Measurements from ENCODE around the gene CCDC148. TPM values are rescaled to one million over a fixed set of nuclear protein-coding genes. Genes with fewer than 3 reads are reported as not detected.

CCDC148 gene
- total and polyA plus RNA-seq, 2 experiments from 2014 or later: 0.39 to 2.1 TPM

- no peaks in the 10 kb centered on the region for H3K9me3 ChIP-seq (ENCODE audit: low read depth)
- peak; percentile 33 for TF ChIP-seq CTCF (IDR thresholded peaks at IDR 0.05; ENCODE audit: low read depth, low read length)
- H3K27me3 ChIP-seq: no peaks in the 10 kb centered on the region
- peaks cover 32% of the 10 kb centered on the region for H3K4me1 ChIP-seq (ENCODE audit: low read depth)
- H3K4me3 ChIP-seq: no peak overlapping the region
- H3K36me3 ChIP-seq: no peaks in the 10 kb centered on the region
- no peak overlapping the region for H3K27ac ChIP-seq
- DNase-seq (ENCODE audit: low read depth in 1 of 2, low spot score in 1 of 2): peak; percentile 23 to 30
Measured at GRCh38 chr2:158460632-158461297, 4.2 kb upstream of the CCDC148 start.

DNA sequence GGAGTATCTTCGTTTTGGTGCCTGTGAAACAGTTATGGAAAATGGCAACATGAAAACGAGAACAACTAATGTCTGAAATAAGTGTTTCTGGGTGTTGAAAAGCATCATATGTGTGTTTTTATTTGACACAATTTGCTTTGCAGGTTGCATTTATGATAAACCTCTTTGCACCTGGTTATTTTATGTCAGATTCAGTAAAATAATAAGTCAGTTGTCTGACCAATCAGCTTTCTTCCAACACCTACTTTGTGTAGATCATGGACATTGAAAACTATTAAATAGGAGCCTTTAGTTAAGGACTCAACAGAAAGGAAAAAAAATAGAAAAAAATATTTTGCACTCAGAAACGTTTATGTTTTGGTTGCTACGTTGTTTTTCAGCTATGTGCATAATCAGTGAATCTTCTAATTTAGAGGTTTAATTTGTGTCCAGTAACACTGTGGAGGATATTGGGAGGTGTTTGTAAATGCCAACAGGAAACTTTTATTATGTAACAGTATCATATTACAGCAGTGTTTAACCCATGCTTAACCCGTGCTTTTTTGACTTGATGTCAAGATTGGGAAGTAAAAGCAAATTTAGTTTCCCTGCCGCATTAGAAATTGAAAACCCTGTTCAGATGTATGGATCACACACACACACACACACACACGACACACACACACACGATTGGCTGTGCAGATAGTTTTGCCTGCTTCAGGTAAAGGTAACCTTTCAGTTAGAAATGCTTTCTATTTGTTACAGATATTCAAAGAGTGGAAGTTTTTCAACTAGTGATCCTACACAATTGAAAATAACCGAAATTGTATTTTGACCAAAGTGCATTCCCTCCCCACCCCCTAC is 2.8 kb upstream of the CCDC148 start:
- H3K9me3 ChIP-seq (ENCODE audit: low read depth): no peaks in the 10 kb centered on the region
- no peak overlapping the region for H3K27ac ChIP-seq
- TF ChIP-seq CTCF (IDR thresholded peaks at IDR 0.05; ENCODE audit: low read depth, low read length): no peak
- no peaks in the 10 kb centered on the region for H3K27me3 ChIP-seq
- no peak overlapping the region for H3K4me3 ChIP-seq
- peaks cover 32% of the 10 kb centered on the region for H3K4me1 ChIP-seq (ENCODE audit: low read depth)
- no peaks in the 10 kb centered on the region for H3K36me3 ChIP-seq
- peak in 1 of 2 donors; percentile 3 for DNase-seq (ENCODE audit: low read depth in 1 of 2, low spot score in 1 of 2)

GRCh38 chr2:158458617-158458920 is 2.0 kb upstream of the CCDC148 start:
- H3K27ac ChIP-seq: peak overlapping the region; percentile 96
- TF ChIP-seq CTCF (IDR thresholded peaks at IDR 0.05; ENCODE audit: low read depth, low read length): no peak

DNA sequence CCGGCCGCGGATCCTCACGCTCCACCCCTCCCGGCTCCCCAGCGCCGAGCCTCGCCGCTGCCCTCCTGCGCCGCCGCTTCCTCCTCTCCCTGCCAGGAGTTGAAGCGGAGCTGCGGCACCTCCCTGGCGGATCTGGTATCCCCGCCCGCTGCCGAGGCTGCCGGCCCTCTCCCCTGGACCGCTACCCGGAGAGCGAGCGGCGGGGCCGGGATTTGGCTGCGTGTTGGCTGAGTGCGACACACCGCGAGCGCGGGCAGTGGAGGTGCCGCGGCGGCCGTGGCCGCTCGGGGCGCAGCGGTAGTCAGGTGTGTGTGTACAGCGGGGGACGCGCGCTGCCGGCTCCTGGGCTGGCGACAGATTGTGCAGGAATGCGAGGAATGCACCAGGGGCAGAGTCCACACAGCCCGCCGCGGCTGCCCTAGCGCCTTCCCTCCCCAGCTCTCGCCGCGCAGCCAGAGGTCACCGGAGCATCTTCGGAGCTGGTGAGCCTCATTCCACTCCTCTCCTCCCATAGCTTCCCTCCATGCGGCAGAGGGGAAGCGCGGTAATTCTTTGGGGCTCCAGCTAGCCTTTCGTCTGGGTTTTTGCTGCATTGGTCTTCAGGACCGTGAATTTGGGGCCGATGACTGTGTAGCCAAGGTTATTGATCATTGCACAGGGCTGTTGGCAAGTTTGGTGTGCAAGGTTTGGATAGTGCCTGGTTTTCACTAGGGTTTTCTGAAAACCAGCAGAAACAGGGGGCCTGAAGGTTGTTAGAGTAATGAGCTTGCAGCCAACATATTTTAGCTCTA is 1.5 kb upstream of the CCDC148 start:
- H3K4me1 ChIP-seq (ENCODE audit: low read depth): peaks cover 23% of the 10 kb centered on the region
- peak; percentile 65 to 93 for DNase-seq (ENCODE audit: low read depth in 1 of 2, low spot score in 1 of 2)
- TF ChIP-seq CTCF (IDR thresholded peaks at IDR 0.05; ENCODE audit: low read depth, low read length): peak; percentile 28
- H3K4me3 ChIP-seq: peak overlapping the region; percentile 83
- H3K27me3 ChIP-seq: no peaks in the 10 kb centered on the region
- H3K27ac ChIP-seq: peak overlapping the region; percentile 96
- H3K9me3 ChIP-seq (ENCODE audit: low read depth): no peaks in the 10 kb centered on the region
- no peaks in the 10 kb centered on the region for H3K36me3 ChIP-seq

More at GRCh38 chr2:158458617-158458920, 2.0 kb upstream of the CCDC148 start:
- Histone ChIP-seq H3K4me1 (ENCODE audit: low read depth) (peaks cover 27% of the 10 kb centered on the region), H3K9me3 (ENCODE audit: low read depth) (no peaks in the 10 kb centered on the region), H3K36me3 (no peaks in the 10 kb centered on the region), H3K4me3 (peak overlapping the region; percentile 83), H3K27me3 (no peaks in the 10 kb centered on the region)
- DNase-seq (ENCODE audit: low read depth in 1 of 2, low spot score in 1 of 2): peak in 1 of 2 donors; percentile 6

GRCh38 chr2:158457092-158457825 is 706 bp upstream of the CCDC148 start:
- Histone ChIP-seq H3K4me3 (peak overlapping the region; percentile 83), H3K36me3 (no peaks in the 10 kb centered on the region), H3K27me3 (no peaks in the 10 kb centered on the region), H3K9me3 (ENCODE audit: low read depth) (no peaks in the 10 kb centered on the region), H3K27ac (peak overlapping the region; percentile 96), H3K4me1 (ENCODE audit: low read depth) (peaks cover 23% of the 10 kb centered on the region)
- no peak for TF ChIP-seq CTCF (IDR thresholded peaks at IDR 0.05; ENCODE audit: low read depth, low read length)
- DNase-seq (ENCODE audit: low read depth in 1 of 2, low spot score in 1 of 2): peak; percentile 74 to 76

Measured in cardiac muscle cell (in vitro differentiated cells and primary cell).